A549 treated with AZD9567 at 1 μM for 4 hours (cell line): ENCODE measurements around the gene ELF3. TPM values are rescaled to one million over a fixed set of nuclear protein-coding genes. Genes with fewer than 3 reads are reported as not detected.

Source experiments
- total RNA-seq: library from RNA; stranded (reverse); fragments of 200-300 nt; extraction: Qiagen RNA extraction; gene quantifications from 5 replicates; pipeline ENCODE4 v1.2.3, GENCODE V29; 2022; ENCODE audit not compliant: insufficient read depth

The ELF3 gene
- total RNA-seq, result 61.0 to 169 TPM (median 152 TPM) in 5 replicates

DNA sequence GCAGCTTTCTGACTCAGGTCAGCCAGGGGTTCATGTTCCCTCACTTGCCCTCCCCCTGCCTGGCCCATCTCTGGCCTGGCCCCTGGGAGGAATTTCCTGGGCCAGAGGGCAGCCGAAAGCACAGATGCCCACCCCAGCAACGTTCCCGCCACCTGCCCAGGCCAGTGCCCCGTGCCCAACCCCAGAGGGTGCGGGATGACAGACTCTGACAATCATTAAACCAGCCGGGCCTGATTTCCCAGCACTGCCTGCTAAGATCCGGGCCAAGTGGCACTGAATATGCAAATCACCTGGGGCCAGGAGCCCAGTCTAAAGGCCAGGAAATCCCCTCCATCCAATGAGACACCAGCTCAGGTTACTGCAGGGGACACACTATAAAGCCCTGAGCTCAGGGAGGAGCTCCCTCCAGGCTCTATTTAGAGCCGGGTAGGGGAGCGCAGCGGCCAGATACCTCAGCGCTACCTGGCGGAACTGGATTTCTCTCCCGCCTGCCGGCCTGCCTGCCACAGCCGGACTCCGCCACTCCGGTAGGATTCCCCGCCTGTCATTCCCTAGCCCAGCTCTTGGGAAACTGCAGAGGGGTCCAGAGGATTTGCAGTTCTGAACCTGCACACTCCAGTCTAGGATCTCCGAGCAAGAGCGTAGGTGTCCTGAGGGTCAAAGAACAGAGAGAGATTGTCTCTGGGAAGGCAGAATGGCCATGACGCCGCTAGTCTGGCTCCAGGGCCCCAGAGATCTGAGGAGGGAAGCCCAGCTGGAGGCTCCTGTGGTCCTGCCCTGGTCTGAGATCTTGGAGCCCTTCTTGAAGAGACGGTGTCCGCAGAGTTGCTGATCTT, at the start of gene ELF3:
Gene ELF3, plus strand, starts transcription at position 408 of the 836 bp plus-strand sequence. CDS start 550 bp downstream, outside the sequence.

DNA sequence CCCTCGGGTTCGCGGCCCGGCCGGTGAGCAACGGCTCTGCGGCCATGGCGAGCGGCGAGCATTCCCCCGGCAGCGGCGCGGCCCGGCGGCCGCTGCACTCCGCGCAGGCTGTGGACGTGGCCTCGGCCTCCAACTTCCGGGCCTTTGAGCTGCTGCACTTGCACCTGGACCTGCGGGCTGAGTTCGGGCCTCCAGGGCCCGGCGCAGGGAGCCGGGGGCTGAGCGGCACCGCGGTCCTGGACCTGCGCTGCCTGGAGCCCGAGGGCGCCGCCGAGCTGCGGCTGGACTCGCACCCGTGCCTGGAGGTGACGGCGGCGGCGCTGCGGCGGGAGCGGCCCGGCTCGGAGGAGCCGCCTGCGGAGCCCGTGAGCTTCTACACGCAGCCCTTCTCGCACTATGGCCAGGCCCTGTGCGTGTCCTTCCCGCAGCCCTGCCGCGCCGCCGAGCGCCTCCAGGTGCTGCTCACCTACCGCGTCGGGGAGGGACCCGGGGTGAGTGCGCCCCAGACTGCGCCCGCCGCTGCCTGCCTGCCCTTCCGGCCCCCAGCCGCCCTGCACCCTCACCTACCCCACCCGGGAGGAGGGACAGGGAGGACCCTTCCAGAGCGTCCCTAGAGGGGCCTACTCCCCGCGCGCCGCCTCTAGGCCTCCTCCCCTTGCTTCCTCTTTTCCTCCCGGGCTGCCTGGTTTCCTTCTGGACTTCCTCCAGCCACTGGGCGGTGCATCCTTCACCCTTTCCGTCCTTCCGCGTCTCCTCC, 27.6 kb upstream of the ELF3 start, which contains the start of gene RNPEP:
Gene RNPEP, plus strand, starts transcription at position 26 of the 757 bp plus-strand sequence. Its CDS starts 19 bp downstream, at position 45.

Other genes starting within 250 kb of the ELF3 start
- gene IPO9, start 181.4 kb upstream of the ELF3 start, total RNA-seq, result 22.3 to 47.4 TPM (median 41.2 TPM) in 5 replicates
- 6.7 to 18.2 TPM (median 14.9 TPM) in 5 replicates for gene SHISA4, start 121.7 kb upstream of the ELF3 start, total RNA-seq
- gene LMOD1, start 64.0 kb upstream of the ELF3 start, total RNA-seq, result not detected in 5 replicates
- gene TIMM17A, start 55.1 kb upstream of the ELF3 start, total RNA-seq, result 99.6 to 218 TPM (median 103 TPM) in 5 replicates
- gene RNPEP, start 27.9 kb upstream of the ELF3 start, total RNA-seq, result 73.5 to 91.3 TPM (median 86.3 TPM) in 5 replicates
- gene GPR37L1, start 112.3 kb downstream of the ELF3 start, total RNA-seq, result 0.07 to 0.14 TPM (median 0.11 TPM) in 4 of 5 replicates, not detected in the other
- 38.7 to 55.3 TPM (median 52.1 TPM) in 5 replicates for gene ARL8A, start 134.2 kb downstream of the ELF3 start, total RNA-seq
- gene PTPN7, start 150.0 kb downstream of the ELF3 start, total RNA-seq, result not detected in 5 replicates
- 0.49 to 0.74 TPM (median 0.64 TPM) in 5 replicates for gene LGR6, start 183.2 kb downstream of the ELF3 start, total RNA-seq